Kidney (tissue), 22 donors: Measurements from ENCODE around the gene MED6. TPM values are rescaled to one million over a fixed set of nuclear protein-coding genes. Genes with fewer than 3 reads are reported as not detected.

Source experiments
- DNase-seq, 5 donors: peaks; one replicate each; pipeline ENCODE4 v3.0.0-alpha.2; 2013 to 2020
- FAIRE-seq: peaks from 2 replicates; lab custom pipeline; 2012; peaks lifted over from hg19 to GRCh38; lab: Jason Lieb, UNC
- H3K27ac ChIP-seq, 2 donors: one replicate each; pipeline ENCODE4 v1.7.0; 2013; ENCODE audit warnings: low read depth in 2 of 2, low read length in 2 of 2, inconsistent platforms in 1 of 2
- H3K27me3 ChIP-seq: one replicate; pipeline ENCODE4 v1.7.1; 2013; ENCODE audit warnings: low read length, inconsistent platforms; ENCODE audit not compliant: control insufficient read depth, insufficient read depth
- H3K36me3 ChIP-seq, 3 donors: one replicate each; pipeline versions ENCODE4 v1.7.0 to v1.7.1; 2013; ENCODE audit warnings: low read length in 3 of 3, control low read depth in 1 of 3, inconsistent platforms in 1 of 3; ENCODE audit not compliant: insufficient read depth in 3 of 3, control insufficient read depth in 2 of 3
- H3K4me1 ChIP-seq, 3 donors: one replicate each; pipeline versions ENCODE4 v1.7.0 to v1.7.1; 2013; ENCODE audit warnings: low read length in 3 of 3, inconsistent platforms in 1 of 3, low read depth in 1 of 3; ENCODE audit not compliant: control insufficient read depth in 2 of 3, insufficient read depth in 2 of 3
- H3K4me3 ChIP-seq, 3 donors: one replicate each; pipeline versions ENCODE4 v1.7.0 to v1.8.1; 2013; ENCODE audit warnings: low read length in 3 of 3, control low read depth in 1 of 3, inconsistent platforms in 1 of 3
- H3K9ac ChIP-seq, 3 donors: one replicate each; pipeline versions ENCODE4 v1.7.0 to v1.7.1; 2013; ENCODE audit warnings: low read length in 3 of 3, control low read depth in 1 of 3, inconsistent platforms in 1 of 3
- H3K9me3 ChIP-seq, 3 donors: one replicate each; pipeline versions ENCODE4 v1.7.0 to v1.7.1; 2013; ENCODE audit warnings: low read length in 3 of 3, control low read depth in 1 of 3, inconsistent platforms in 1 of 3; ENCODE audit not compliant: control insufficient read depth in 2 of 3, insufficient read depth in 1 of 3
- intact Hi-C: fragments of 100-400 bp; cut with DNase I; formaldehyde crosslinking; loops from one replicate; pipeline ENCODE4 v1.11.1; 2022
- long read RNA-seq, 10 donors: library from polyadenylated mRNA in 1 of 10; unstranded in 1 of 10; transcript quantifications; one replicate each; pipeline ENCODE4 v2.0.0 and lab custom pipeline, GENCODE V29; 2021 to 2026
- polyA plus RNA-seq: library from polyadenylated mRNA; stranded (reverse); fragments of 350-450 nt; fragmentation: Illumina TruSeq; extraction: RNeasy Lipid Tissue Mini Kit (QIAGEN cat#74804); gene quantifications from one replicate; pipeline ENCODE4 v1.2.3, GENCODE V29; 2014; ENCODE audit warnings: low read depth, low replicate concordance; ENCODE audit not compliant: insufficient read depth
- total RNA-seq: library from RNA; stranded (reverse); fragmentation: NEBNext Ultra II Directional; extraction: Animal tissue kit (Norgen Biotek cat#: 25700); gene quantifications from one replicate; pipeline ENCODE4 v1.2.1, GENCODE V29; 2021
- TF ChIP-seq, protein P1 (sequence below): IDR thresholded peaks from 3 replicates; pipeline ENCODE4 v1.5.1; 2012; ENCODE audit warnings: mild to moderate bottlenecking, moderate library complexity, borderline replicate concordance; ENCODE audit not compliant: insufficient read depth; ENCODE audit errors: extremely low read depth
- donor health status: control.
- donor health status: control.
- donor health status: control.
- donor health status: control.
- donor health status: control.
- donor health status: DM: yes; HTN: yes; CAD: no.
- donor health status: Normal renal cell carcinoma (clear cell type).

Gene MED6, protein sequence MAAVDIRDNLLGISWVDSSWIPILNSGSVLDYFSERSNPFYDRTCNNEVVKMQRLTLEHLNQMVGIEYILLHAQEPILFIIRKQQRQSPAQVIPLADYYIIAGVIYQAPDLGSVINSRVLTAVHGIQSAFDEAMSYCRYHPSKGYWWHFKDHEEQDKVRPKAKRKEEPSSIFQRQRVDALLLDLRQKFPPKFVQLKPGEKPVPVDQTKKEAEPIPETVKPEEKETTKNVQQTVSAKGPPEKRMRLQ
- total RNA-seq (33.0 TPM), polyA plus RNA-seq (12.2 TPM)
- long read RNA-seq, donor 1, partial matches to known transcripts: 0 of 4 reads
- long read RNA-seq, donor 1, other reads (novel, unspliced or antisense): 0 of 4 reads
- long read RNA-seq, donor 2, partial matches to known transcripts: 0 of 4 reads
- long read RNA-seq, donor 2, other reads (novel, unspliced or antisense): 0 of 4 reads
- long read RNA-seq, donor 3, transcript MED6-201 (8 exons, 1,995 nt): major isoform, 7 of 7 reads
- long read RNA-seq, donor 3, partial matches to known transcripts: 0 of 7 reads
- long read RNA-seq, donor 3, other reads (novel, unspliced or antisense): 0 of 7 reads
- long read RNA-seq, donor 4, partial matches to known transcripts: 0 of 4 reads
- long read RNA-seq, donor 4, other reads (novel, unspliced or antisense): 0 of 4 reads
- long read RNA-seq, donor 5, partial matches to known transcripts: 0 of 1 reads
- long read RNA-seq, donor 5, other reads (novel, unspliced or antisense): 0 of 1 reads
- long read RNA-seq, donor 6, partial matches to known transcripts: 0 of 3 reads
- long read RNA-seq, donor 6, other reads (novel, unspliced or antisense): 0 of 3 reads
- long read RNA-seq, donor 7, partial matches to known transcripts: 0 of 6 reads
- long read RNA-seq, donor 7, other reads (novel, unspliced or antisense): 3 of 6 reads
- long read RNA-seq, donor 8, partial matches to known transcripts: 0 of 1 reads
- long read RNA-seq, donor 8, other reads (novel, unspliced or antisense): 0 of 1 reads
- long read RNA-seq, donor 9, partial matches to known transcripts: 0 of 4 reads
- long read RNA-seq, donor 9, other reads (novel, unspliced or antisense): 0 of 4 reads
- long read RNA-seq, donor 10, transcript MED6-201 (8 exons, 1,995 nt): major isoform, 6 of 7 reads
- long read RNA-seq, donor 10, partial matches to known transcripts: 0 of 7 reads
- long read RNA-seq, donor 10, other reads (novel, unspliced or antisense): 0 of 7 reads

DNA sequence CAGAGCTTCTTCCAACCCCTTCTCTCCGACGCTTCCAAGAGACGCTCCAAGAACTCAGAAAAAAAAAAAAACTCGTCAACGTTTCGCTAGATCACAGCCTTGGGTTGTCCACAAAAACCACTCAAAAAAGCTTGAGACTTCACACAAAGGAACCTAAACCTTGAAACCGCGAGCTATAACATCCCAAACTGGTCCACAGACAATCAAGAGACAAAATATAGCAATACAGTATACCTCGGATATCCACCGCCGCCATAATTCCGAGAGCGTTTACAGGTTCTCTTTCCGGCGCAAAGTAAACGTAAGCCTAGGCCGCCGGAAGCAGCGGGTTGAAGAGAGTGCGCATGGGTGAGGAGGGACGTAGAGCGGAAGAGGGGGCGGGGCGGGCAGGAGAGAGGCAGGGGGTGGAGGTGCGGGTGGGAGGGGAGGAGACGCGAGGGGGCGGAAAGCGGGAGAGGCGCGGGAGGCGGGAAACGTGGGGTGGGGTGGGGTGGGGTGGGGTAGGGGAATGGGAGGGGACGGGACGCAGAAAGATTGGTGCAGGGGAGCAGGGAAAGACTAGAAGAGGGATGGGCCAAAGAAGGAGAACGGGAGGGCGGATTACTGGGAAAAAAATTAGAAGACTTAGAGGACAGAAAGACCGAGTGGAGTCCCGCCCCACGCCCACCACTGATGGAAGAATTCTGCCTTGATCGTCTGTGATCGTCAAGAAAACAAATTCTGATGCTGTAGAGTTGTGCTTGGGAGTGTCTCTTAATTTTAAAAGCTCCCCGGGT lies at the start of gene MED6:
TSS of gene MED6 (minus strand) at position 274 of the 776 bp plus-strand sequence. CDS start at position 256, 18 bp downstream.
- peaks cover 0 to 6% (median 0%) of the 10 kb centered on the region in 3 donors for H3K36me3 ChIP-seq
- intact Hi-C loops: no loop called here
- TF ChIP-seq, protein P1, sequence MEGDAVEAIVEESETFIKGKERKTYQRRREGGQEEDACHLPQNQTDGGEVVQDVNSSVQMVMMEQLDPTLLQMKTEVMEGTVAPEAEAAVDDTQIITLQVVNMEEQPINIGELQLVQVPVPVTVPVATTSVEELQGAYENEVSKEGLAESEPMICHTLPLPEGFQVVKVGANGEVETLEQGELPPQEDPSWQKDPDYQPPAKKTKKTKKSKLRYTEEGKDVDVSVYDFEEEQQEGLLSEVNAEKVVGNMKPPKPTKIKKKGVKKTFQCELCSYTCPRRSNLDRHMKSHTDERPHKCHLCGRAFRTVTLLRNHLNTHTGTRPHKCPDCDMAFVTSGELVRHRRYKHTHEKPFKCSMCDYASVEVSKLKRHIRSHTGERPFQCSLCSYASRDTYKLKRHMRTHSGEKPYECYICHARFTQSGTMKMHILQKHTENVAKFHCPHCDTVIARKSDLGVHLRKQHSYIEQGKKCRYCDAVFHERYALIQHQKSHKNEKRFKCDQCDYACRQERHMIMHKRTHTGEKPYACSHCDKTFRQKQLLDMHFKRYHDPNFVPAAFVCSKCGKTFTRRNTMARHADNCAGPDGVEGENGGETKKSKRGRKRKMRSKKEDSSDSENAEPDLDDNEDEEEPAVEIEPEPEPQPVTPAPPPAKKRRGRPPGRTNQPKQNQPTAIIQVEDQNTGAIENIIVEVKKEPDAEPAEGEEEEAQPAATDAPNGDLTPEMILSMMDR: no peak
- H3K4me1 ChIP-seq: peaks cover 0 to 16% (median 6%) of the 10 kb centered on the region in 3 donors
- no peaks in the 10 kb centered on the region for H3K27me3 ChIP-seq
- H3K27ac ChIP-seq: peak within 1 kb of the TSS in 1 of 2 donors; percentile 56
- H3K9me3 ChIP-seq: no peaks in the 10 kb centered on the region
- FAIRE-seq (no peak), DNase-seq (peak; percentile 93 to 98 (median 96))
- H3K4me3 ChIP-seq: peak within 1 kb of the TSS; percentile 96 to 99 (median 98)
- peak within 1 kb of the TSS; percentile 89 to 98 (median 89) for H3K9ac ChIP-seq

DNA sequence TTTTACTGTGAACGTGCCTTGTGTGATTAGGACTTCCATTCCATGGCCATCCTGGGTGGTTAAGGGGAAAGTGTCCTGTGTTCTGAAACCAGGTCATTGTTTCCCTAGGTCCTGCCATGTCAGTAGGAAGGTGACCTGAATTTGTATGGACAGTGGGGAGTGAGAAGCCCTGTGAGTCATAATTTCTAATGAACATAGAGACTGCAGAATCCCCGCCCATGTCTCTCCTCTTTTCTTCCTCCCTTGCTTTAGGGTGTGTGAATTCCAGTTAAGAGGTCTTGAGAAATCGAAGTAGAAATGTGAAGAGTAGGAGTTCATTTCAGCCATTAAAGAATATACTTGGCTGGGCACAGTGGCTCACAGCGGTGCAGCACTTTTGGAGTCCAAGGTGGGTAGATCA lies 49.3 kb upstream of the MED6 start:
- DNase-seq (no peak), FAIRE-seq (no peak)
- no peak overlapping the region for H3K9ac ChIP-seq
- no peak overlapping the region for H3K4me3 ChIP-seq
- H3K27me3 ChIP-seq: no peaks in the 10 kb centered on the region
- H3K27ac ChIP-seq: no peak overlapping the region
- TF ChIP-seq, protein P1: no peak
- no peaks in the 10 kb centered on the region for H3K9me3 ChIP-seq
- H3K4me1 ChIP-seq: no peaks in the 10 kb centered on the region
- H3K36me3 ChIP-seq: no peaks in the 10 kb centered on the region
- intact Hi-C loops: no loop called here

DNA sequence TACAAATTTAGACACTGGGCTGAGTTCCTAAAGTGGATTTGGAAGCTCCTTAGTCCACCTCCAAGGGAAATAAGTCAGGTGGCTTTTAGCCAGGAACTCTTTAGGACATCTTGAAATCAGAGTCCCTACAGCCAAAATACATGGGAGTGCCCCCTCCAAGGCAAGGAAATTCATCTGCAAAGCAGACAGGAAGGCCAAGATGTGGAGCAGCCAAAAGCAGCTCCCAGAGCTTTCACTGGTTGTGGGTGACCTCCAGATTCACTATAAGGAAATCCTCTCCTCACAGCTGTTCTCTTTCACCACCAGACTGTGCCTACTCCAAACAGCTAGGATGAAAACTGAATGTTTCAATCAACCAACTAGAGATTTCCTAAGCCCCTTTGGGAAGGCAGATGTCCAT lies 47.9 kb upstream of the MED6 start:
- no peaks in the 10 kb centered on the region for H3K4me1 ChIP-seq
- intact Hi-C loops: no loop called here
- DNase-seq (peak in 1 of 5 donors; percentile 10), FAIRE-seq (no peak)
- H3K9me3 ChIP-seq: no peaks in the 10 kb centered on the region
- TF ChIP-seq, protein P1: no peak
- no peak overlapping the region for H3K27ac ChIP-seq
- peaks cover 1% of the 10 kb centered on the region for H3K27me3 ChIP-seq
- H3K9ac ChIP-seq: no peak overlapping the region
- H3K36me3 ChIP-seq: no peaks in the 10 kb centered on the region
- no peak overlapping the region for H3K4me3 ChIP-seq
